HepG2 (cell line): ENCODE measurements around the gene UNC50.

ENCODE experiments used
- MEIS2 ChIP-seq: sonication (generic); formaldehyde crosslinking; IDR thresholded peaks from 2 replicates; pipeline ENCODE4 v1.9.0; 2021; ENCODE audit warnings: mild to moderate bottlenecking, missing genetic modification reagents
- TARDBP ChIP-seq: sonication (generic); formaldehyde crosslinking; IDR thresholded peaks from 2 replicates; pipeline ENCODE4 v1.8.0; 2022; ENCODE audit warnings: mild to moderate bottlenecking, missing genetic modification reagents
- TF ChIP-seq, protein P1 (sequence below): sonication (generic); formaldehyde crosslinking; IDR thresholded peaks from 2 replicates; pipeline ENCODE4 v1.8.0; 2022; ENCODE audit warnings: low read depth, missing genetic modification reagents

DNA sequence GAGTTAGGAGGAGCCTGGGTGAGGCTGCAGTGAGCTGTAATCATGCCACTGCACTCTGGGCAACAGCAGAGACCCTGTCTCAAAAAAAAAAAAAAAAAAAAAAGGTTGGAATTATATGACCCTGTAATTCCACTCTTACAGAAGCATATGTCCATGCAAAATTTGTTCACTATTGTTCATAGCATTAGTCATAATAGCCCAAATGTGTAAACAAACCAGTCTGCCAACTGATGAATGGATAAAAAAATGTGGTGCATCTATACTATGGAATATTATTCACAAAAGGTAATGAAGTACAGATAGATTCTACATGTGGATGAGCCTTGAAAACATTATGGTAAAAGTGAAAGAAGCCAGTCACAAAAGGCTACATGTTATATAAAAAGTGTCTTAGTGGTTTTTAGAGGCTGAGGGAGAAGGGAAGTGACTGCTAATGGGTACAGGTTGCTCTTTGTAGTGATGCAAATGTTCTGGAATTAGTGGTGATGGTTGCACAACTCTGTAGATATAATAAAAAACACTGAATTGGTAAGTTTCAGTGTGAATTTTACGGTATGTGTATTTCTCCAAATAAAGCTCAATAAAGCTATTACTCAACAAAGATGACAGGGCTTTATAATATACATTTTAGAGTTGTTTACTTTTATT, 9.5 kb upstream of the UNC50 start:
- TF ChIP-seq, protein P1, sequence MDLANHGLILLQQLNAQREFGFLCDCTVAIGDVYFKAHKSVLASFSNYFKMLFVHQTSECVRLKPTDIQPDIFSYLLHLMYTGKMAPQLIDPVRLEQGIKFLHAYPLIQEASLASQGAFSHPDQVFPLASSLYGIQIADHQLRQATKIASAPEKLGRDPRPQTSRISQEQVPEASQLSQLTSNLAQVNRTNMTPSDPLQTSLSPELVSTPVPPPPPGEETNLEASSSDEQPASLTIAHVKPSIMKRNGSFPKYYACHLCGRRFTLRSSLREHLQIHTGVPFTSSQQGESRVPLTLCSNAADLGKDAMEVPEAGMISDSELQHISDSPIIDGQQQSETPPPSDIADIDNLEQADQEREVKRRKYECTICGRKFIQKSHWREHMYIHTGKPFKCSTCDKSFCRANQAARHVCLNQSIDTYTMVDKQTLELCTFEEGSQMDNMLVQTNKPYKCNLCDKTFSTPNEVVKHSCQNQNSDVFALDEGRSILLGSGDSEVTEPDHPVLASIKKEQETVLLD = no peak
- TF ChIP-seq TARDBP (CRISPR knock-in tag) = no peak
- TF ChIP-seq MEIS2 (CRISPR knock-in tag) = no peak
